H9 (cell line): ENCODE data around the gene SUGP1. TPM values are rescaled to one million over a fixed set of nuclear protein-coding genes. Genes with fewer than 3 reads are reported as not detected.

Source experiments
- DNase-seq: peaks from one replicate; pipeline ENCODE4 v3.0.0-alpha.2; 2017
- H2AFZ ChIP-seq: one replicate; pipeline ENCODE4 v1.6.1; 2013; ENCODE audit warnings: mild to moderate bottlenecking, low read length, control low read depth, moderate library complexity
- H2AK5ac ChIP-seq: 2 replicates; pipeline ENCODE4 v1.6.1; 2013; ENCODE audit warnings: low read length, control low read depth, mixed read lengths; ENCODE audit not compliant: insufficient read length
- H2BK120ac ChIP-seq: one replicate; pipeline ENCODE4 v1.6.1; 2013; ENCODE audit warnings: low read depth, mild to moderate bottlenecking, low read length, control low read depth, inconsistent platforms; ENCODE audit not compliant: poor library complexity, severe bottlenecking
- H2BK12ac ChIP-seq: 2 replicates; pipeline ENCODE4 v1.6.1; 2013; ENCODE audit warnings: low read length, control low read depth, mixed read lengths, low read depth; ENCODE audit not compliant: insufficient read length
- H2BK15ac ChIP-seq: 2 replicates; pipeline ENCODE4 v1.6.1; 2013; ENCODE audit warnings: low read depth, low read length, control low read depth
- H2BK20ac ChIP-seq: one replicate; pipeline ENCODE4 v1.6.1; 2013; ENCODE audit warnings: low read depth, mild to moderate bottlenecking, low read length, control low read depth, inconsistent platforms; ENCODE audit not compliant: poor library complexity, severe bottlenecking
- H2BK5ac ChIP-seq: 2 replicates; pipeline ENCODE4 v1.6.1; 2013; ENCODE audit warnings: low read length, control low read depth, mixed read lengths; ENCODE audit not compliant: insufficient read length
- H3K14ac ChIP-seq: 2 replicates; pipeline ENCODE4 v1.6.1; 2013; ENCODE audit warnings: low read length, control low read depth; ENCODE audit not compliant: insufficient read depth
- H3K18ac ChIP-seq: 2 replicates; pipeline ENCODE4 v1.6.1; 2013; ENCODE audit warnings: low read depth, mild to moderate bottlenecking, mixed read lengths, low read length, control low read depth; ENCODE audit not compliant: insufficient read length
- H3K23ac ChIP-seq: 2 replicates; pipeline ENCODE4 v1.6.1; 2013; ENCODE audit warnings: low read length, control low read depth, mixed read lengths, low read depth; ENCODE audit not compliant: insufficient read length
- H3K23me2 ChIP-seq: 2 replicates; pipeline ENCODE4 v1.6.1; 2013; ENCODE audit warnings: low read depth, mild to moderate bottlenecking, mixed read lengths, low read length, control low read depth; ENCODE audit not compliant: insufficient read length, poor library complexity, severe bottlenecking
- H3K27ac ChIP-seq: 2 replicates; pipeline ENCODE4 v1.5.1; 2013; ENCODE audit warnings: low read length, control low read depth, mixed read lengths, low read depth; ENCODE audit not compliant: insufficient read length
- H3K27me3 ChIP-seq: 2 replicates; pipeline ENCODE4 v1.6.1; 2013; ENCODE audit warnings: low read length, control low read depth, inconsistent platforms; ENCODE audit not compliant: insufficient read depth
- H3K4ac ChIP-seq: 2 replicates; pipeline ENCODE4 v1.6.1; 2013; ENCODE audit warnings: low read depth, mild to moderate bottlenecking, control low read depth, inconsistent platforms, low read length, moderate library complexity
- H3K4me1 ChIP-seq: 2 replicates; pipeline ENCODE4 v1.6.1; 2013; ENCODE audit warnings: low read length, control low read depth, inconsistent platforms; ENCODE audit not compliant: insufficient read depth
- H3K4me2 ChIP-seq: 2 replicates; pipeline ENCODE4 v1.6.1; 2013; ENCODE audit warnings: low read length, control low read depth, mixed read lengths; ENCODE audit not compliant: insufficient read length, insufficient read depth
- H3K56ac ChIP-seq: 2 replicates; pipeline ENCODE4 v1.6.1; 2013; ENCODE audit warnings: low read depth, mild to moderate bottlenecking, mixed read lengths, low read length, control low read depth; ENCODE audit not compliant: insufficient read length
- H3K79me1 ChIP-seq: 2 replicates; pipeline ENCODE4 v1.6.1; 2013; ENCODE audit warnings: low read depth, mild to moderate bottlenecking, moderate library complexity, low read length, control low read depth, inconsistent platforms; ENCODE audit not compliant: insufficient read depth, poor library complexity, severe bottlenecking
- H3K79me2 ChIP-seq: 2 replicates; pipeline ENCODE4 v1.6.1; 2013; ENCODE audit warnings: low read length, control low read depth, inconsistent platforms; ENCODE audit not compliant: insufficient read depth
- H3K9ac ChIP-seq: 2 replicates; pipeline ENCODE4 v1.6.1; 2013; ENCODE audit warnings: low read length, control low read depth, mixed read lengths; ENCODE audit not compliant: insufficient read length; ENCODE audit errors: extremely low read depth
- H3K9me3 ChIP-seq: one replicate; pipeline ENCODE4 v1.6.1; 2013; ENCODE audit warnings: low read depth, low read length, inconsistent platforms; ENCODE audit not compliant: control insufficient read depth
- H3T11ph ChIP-seq: one replicate; pipeline ENCODE4 v1.6.1; 2013; ENCODE audit warnings: mild to moderate bottlenecking, low read length, control low read depth, inconsistent platforms
- H4K20me1 ChIP-seq: one replicate; pipeline ENCODE4 v1.6.1; 2013; ENCODE audit not compliant: control insufficient read depth, insufficient read length, insufficient read depth
- H4K5ac ChIP-seq: 2 replicates; pipeline ENCODE4 v1.6.1; 2013; ENCODE audit warnings: low read depth, mild to moderate bottlenecking, mixed read lengths, low read length, control low read depth; ENCODE audit not compliant: insufficient read length
- H4K8ac ChIP-seq: replicated peaks from 2 replicates; pipeline ENCODE4 v1.6.1; 2013; ENCODE audit warnings: low read length, control low read depth, mixed read lengths, low read depth; ENCODE audit not compliant: insufficient read length
- H4K91ac ChIP-seq: 2 replicates; pipeline ENCODE4 v1.6.1; 2013; ENCODE audit warnings: low read depth, mild to moderate bottlenecking, moderate library complexity, mixed read lengths, low read length, control low read depth; ENCODE audit not compliant: insufficient read length
- H3K27ac Mint-ChIP-seq, 3 experiments: 2 replicates in 2 of 3; 3 replicates in 1 of 3; pipeline ENCODE4 v1.8.0; 2020 to 2021; ENCODE audit warnings: mixed read lengths in 3 of 3, mild to moderate bottlenecking in 1 of 3, moderate library complexity in 1 of 3
- H3K27me3 Mint-ChIP-seq: 2 replicates; pipeline ENCODE4 v1.8.0; 2021; ENCODE audit warnings: low read depth, mild to moderate bottlenecking, moderate library complexity, mixed read lengths
- H3K36me3 Mint-ChIP-seq, 3 experiments: 2 replicates in 2 of 3; 3 replicates in 1 of 3; pipeline ENCODE4 v1.8.0; 2020 to 2021; ENCODE audit warnings: low read depth in 3 of 3, mixed read lengths in 3 of 3; ENCODE audit not compliant: insufficient read depth in 1 of 3
- H3K4me1 Mint-ChIP-seq, 2 experiments: 2 replicates each; pipeline ENCODE4 v1.8.0; 2020; ENCODE audit warnings: mixed read lengths in 2 of 2
- H3K4me3 Mint-ChIP-seq, 2 experiments: 2 replicates in 1 of 2; 3 replicates in 1 of 2; pipeline ENCODE4 v1.8.0; 2020 to 2021; ENCODE audit warnings: mild to moderate bottlenecking in 2 of 2, mixed read lengths in 2 of 2, moderate library complexity in 1 of 2
- H3K9me3 Mint-ChIP-seq, 2 experiments: 2 replicates in 1 of 2; 3 replicates in 1 of 2; pipeline ENCODE4 v1.8.0; 2020; ENCODE audit warnings: mild to moderate bottlenecking in 2 of 2, mixed read lengths in 2 of 2, moderate library complexity in 1 of 2
- WGBS: extraction: QIAGEN DNeasy Blood & Tissue Kit; methylation state at CpG from one replicate; pipeline ENCODE4 v1.1.7; 2013; ENCODE audit warnings: missing lambda C conversion rate, low lambda C conversion rate, mixed read lengths; ENCODE audit not compliant: insufficient read length; ENCODE audit errors: extremely low coverage; 5-methylcytosine and 5-hydroxymethylcytosine counted together
- total RNA-seq: library from RNA; stranded (reverse); gene quantifications from 2 replicates; pipeline ENCODE4 v1.2.1, GENCODE V29; 2021
- TF ChIP-seq, protein P1 (sequence below): fragments of 200-600 bp; sonication (generic); conservative IDR thresholded peaks from 3 replicates; pipeline ENCODE4 v1.8.0; 2021; ENCODE audit warnings: antibody characterized with exemption, mild to moderate bottlenecking

SUGP1 gene
- total RNA-seq, 1 experiment from 2014 or later = 103 TPM

DNA sequence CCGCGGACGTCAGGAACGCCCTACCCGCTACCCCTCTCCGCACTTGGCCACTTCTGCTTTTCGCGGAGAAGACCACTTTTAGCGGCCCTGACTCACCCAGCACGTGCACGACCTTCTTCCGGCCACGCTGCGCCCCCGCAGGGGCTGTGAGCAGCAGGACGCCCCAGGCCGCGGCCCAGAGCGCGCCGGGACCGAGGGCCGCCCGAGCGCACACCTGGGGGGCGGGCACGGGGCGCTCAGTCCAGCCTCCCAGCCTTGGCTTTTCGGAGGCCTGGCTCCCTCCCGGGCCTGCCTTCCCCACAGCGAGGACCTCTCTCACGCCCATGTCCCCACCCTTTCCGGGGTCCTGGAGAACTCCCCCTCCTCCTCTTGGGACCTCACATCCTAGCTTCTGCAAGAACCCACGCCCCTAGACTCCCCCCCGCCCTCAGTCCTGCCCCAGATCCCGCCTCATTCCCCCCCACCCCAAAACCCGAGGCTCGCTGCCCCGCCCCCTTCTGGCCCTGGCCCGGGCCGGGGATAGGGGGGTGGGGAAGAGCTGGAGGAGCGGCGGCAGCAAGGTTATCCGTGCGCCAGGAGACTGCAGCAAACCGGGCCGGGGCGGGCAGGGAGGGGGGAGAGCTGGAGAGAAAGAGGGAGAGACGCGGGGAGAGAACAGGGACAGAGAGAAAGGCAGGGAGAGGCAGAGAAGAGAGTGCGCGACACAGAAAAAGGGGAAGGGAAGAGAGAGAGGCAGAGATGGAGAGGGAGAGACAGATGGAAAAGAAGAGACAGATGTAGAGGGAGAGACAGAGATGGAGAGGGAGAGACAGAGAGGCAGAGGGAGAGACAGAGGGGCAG is 58.7 kb downstream of the SUGP1 start:
- no CpG with 5 or more reads among the region's 52 CpGs for WGBS
- TF ChIP-seq, protein P1, sequence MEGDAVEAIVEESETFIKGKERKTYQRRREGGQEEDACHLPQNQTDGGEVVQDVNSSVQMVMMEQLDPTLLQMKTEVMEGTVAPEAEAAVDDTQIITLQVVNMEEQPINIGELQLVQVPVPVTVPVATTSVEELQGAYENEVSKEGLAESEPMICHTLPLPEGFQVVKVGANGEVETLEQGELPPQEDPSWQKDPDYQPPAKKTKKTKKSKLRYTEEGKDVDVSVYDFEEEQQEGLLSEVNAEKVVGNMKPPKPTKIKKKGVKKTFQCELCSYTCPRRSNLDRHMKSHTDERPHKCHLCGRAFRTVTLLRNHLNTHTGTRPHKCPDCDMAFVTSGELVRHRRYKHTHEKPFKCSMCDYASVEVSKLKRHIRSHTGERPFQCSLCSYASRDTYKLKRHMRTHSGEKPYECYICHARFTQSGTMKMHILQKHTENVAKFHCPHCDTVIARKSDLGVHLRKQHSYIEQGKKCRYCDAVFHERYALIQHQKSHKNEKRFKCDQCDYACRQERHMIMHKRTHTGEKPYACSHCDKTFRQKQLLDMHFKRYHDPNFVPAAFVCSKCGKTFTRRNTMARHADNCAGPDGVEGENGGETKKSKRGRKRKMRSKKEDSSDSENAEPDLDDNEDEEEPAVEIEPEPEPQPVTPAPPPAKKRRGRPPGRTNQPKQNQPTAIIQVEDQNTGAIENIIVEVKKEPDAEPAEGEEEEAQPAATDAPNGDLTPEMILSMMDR = no peak
- Histone ChIP-seq H4K5ac (no peak overlapping the region), H3T11ph (no peak overlapping the region), H3K4ac (no peak overlapping the region), H2AFZ (no peak overlapping the region), H4K91ac (no peak overlapping the region), H3K56ac (no peak overlapping the region), H4K8ac (no peak overlapping the region), H2BK20ac (no peak overlapping the region), H3K23me2 (peaks cover 16% of the 10 kb centered on the region), H3K27ac (no peak overlapping the region), H4K20me1 (no peaks in the 10 kb centered on the region), H3K79me1 (no peaks in the 10 kb centered on the region), H3K27me3 (peaks cover 5% of the 10 kb centered on the region; the same call in 1 of the 2 replicates), H3K4me1 (no peaks in the 10 kb centered on the region; the same call in 1 of the 2 replicates), H3K4me2 (peak overlapping the region; percentile 89), H3K79me2 (no peaks in the 10 kb centered on the region), H3K23ac (no peak overlapping the region), H2BK5ac (no peak overlapping the region), H3K18ac (peak overlapping the region; percentile 60), H2BK12ac (no peak overlapping the region), H2BK120ac (no peak overlapping the region), H2AK5ac (no peak overlapping the region), H3K14ac (peak overlapping the region; percentile 24; the same call in 1 of the 2 replicates), H2BK15ac (no peak overlapping the region), H3K9me3 (no peaks in the 10 kb centered on the region), H3K9ac (peak overlapping the region; percentile 28)
- Mint-ChIP-seq H3K4me3 (peak overlapping the region; percentile 58 to 92), H3K36me3 (peaks cover 8 to 14% (median 12%) of the 10 kb centered on the region in 3 experiments), H3K27ac (peak overlapping the region in 1 of 3 experiments; percentile 86; a peak in 1 of 7 replicates), H3K9me3 (no peaks in the 10 kb centered on the region), H3K4me1 (peaks cover 15 to 27% of the 10 kb centered on the region in 2 experiments), H3K27me3 (peaks cover 50% of the 10 kb centered on the region)
- DNase-seq = peak; percentile 86
